GM19455 (cell line): ENCODE data around the gene CYP27C1.

ENCODE experiments used
- ATAC-seq: cut with Tn5 transposase; IDR thresholded peaks from one replicate; pipeline ENCODE4 v1.9.1; 2021; ENCODE audit not compliant: unreplicated experiment

The CYP27C1 gene

DNA sequence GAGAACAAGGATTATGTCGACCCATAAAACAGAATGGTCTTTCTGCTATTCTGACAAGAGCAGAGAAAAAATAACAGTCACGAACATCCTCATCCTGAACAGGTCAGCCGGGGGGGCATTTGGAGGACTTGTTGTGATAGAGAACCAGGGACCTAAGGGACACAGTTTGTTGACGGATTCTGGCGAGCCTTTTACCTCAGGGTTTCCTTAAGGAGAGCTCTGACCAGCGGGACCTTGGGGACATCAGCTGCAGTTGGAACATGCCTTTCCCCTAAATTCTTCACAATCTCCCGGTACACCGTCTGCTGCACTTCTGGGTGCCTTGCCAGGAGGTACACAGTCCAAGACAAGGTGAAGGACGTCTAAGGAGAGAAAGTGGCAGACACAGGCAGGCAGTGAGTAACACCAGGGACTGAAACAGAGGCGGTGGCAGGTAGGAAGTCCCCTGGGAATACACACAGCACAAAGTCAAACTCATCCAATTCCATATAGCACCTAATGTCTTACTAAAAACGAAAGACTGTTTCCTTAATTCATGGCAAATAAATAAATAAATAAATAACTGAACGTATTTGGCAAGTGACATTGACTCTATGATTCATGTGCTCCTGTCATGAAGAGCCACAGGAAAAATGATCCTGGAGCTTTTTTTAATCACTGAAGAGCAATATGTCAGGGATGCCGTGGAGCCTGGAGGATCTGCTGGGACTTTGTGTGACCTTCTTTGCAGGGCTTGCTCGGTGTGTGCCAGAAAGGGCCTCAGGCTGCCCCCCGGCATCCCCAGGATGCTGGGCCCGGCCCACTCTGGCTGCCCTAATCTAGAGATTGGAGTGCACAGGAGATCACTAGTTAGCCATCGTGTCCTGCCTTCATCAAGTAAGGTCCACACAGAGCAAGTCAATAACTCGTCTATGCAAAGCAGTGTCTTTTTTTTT, 24.7 kb downstream of the CYP27C1 start:
- ATAC-seq, result no peak

DNA sequence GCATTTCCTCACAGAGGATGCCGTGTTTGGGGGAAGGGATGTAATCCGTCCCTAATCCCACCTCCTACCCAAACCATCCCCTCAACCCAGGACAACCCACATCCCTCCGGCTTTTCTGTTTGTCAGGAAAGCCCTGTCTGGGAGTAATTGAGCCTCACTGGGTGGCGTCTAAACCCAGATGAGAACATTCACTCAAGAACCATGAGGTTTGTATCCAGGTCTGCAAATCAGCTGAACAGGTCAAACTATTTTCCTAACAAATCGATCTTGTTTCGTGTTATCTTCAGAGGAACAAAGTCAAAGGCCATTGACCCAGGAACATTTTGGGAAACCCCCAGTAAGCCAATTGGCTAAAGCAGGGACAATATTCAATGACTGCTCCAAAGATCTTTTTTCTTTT, 25.7 kb downstream of the CYP27C1 start:
- ATAC-seq, result no peak

DNA sequence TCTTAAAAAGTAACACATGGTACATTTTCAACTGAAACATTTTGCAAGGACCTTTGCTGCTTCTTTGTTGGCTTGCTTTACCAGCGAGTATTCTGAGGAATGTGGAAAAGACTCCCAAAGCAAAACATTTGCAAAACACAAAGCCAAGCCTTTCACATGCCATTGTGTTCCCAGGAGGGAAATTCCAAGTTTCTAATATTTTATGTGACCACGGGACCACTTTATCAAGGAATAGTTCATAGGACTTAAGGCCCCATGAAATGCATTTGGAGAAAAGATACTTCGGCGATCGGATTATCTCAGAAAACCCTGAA, 26.2 kb downstream of the CYP27C1 start:
- no peak for ATAC-seq

DNA sequence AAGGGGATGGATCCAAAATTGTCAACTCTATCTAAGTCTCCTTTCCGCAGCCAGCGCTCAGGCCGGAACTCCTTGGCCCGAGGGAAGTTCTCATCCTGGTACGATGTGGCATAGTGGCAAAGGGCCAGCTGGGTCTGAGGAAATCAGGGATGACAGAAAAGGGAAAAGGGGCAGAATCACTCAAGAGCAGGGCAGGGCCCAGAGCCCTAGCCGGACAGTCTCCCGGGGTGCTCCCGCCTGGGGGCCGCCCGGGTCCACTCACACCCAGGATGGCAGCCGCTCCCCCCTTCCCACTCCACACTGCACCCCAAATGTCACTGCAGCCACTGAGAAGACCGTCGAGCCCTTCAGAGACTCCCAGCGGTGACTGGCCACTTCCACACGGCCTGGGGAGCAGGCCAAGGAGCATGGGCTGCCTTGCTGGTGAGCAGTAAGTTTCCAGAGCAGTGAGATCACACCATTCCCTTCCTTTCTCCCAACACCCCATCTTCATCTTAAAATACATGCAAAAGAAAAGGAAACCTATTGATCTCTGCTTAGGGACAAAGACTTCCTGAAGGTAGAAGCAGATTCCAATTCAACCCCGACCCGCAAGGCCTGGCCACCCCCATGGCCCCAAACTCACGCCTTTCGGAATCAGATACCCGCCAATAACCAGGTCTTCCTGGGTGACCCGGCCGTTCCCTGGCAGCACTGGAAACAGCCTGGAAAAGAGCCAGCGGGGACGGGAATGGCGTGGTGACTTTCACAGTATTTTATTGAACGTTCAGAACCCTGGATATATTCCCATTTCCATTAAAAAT, 26.7 kb downstream of the CYP27C1 start:
- ATAC-seq, result no peak

DNA sequence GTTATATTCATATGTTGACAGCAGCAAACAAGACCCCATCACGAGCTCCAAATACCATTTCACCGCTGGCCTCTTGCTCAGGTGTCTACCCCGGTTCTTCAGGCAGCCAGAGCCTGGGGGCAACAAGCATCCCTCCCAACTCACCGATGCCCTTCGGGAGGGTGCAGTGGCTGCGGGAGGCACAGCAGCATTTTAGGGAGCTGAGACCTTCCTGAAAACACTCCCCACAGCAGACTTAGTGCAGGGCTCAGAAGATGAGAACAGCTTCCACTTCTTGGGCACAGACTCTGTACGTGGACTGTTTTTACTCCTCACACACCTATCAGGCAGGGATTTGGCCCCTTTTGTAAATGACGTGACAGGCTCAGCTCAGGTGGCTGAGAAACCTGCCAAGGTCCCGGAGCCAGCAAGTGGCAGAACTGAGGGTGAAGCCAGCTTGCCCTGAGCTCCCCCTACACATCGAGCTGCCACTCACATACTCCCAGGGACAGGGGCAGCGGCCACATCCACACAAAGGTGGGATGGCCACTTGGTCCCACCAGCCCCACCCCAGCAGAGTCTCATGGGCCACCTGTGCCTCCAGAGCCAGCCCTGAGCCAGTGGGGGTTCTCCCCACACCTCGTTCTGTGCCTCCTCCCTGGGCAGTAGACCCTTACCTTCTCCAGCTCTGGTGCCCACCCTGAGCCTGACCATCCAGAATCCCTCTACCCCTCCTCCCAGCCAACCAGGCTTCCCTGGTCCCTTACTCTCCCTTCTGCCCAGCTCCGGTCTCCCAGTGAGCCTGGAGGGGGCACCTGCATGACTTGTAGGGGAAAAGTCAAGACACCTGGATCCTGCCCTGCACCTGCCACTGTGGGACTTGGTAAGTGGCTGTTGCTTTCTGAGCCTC, 28.5 kb downstream of the CYP27C1 start:
- no peak for ATAC-seq

DNA sequence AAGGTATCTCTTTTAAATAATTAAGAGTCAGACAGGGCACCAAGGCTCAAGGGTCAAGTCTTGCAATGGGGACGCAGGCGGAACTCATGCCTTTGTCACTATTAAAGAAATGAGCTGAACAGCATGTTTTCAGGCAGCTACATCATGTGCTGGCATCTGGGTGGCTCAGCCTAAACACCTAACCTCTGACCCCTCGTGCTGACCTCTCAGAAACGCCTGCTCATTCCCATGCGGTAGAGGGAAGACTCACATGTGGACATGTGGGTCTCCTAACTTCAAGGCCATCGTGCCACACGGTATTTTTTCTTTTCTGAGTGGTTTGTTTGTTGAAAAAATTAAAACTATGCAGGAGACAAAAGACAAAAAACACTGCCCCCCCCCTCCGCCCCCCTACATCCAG, 31.3 kb downstream of the CYP27C1 start:
- ATAC-seq, result no peak

DNA sequence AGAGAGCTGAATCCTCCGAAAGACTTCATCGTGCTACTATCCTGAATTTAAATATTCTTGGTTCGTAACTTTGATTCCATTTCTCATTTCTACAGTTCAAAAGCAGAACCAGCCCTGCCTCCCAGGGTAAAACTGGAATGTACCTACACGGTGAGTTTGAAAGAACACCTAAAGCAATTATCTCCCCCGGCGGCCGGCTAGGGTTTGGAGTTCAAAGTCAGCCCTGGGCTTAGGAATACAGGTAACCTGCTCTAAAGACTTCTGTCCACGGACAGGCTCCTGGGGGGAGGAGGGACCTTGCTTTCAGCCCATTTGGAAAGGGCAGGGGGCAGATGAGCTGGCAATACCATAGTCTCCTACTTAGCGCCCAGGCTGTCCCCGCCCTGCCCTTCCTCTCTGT, 32.3 kb downstream of the CYP27C1 start:
- ATAC-seq, result no peak

DNA sequence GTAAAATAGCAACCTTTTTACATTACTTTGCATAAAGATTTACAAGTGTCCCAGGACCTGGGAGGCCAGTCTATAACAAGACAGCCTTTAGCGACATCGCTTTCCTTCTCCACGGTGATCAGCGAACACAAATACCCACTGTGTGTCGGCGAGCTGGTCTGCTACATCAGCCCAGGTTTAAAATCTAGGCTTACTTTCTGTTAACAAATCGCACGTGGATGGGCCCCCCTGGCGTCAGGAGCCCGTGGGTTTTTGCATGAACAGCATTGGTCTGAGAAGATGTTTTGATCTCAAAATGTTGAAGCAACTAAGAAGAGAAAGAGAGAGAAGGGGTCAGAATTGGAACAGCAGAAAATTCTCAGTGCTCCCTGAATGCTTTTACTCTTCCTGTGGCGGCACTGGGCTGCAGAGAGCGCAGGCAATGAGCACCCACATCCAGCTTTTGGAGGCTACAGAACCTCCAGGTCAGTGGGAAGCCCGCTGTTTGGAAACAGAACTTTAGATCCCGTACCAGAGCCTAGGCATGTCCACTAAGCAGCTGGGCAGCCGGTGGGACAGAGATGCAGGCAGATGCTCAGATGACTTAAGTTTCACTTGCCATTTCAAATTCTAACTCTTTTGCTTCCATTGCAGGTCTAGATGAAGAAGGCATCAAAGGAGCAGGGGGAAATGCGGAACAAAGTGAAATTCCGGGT, 32.9 kb downstream of the CYP27C1 start:
- no peak for ATAC-seq

DNA sequence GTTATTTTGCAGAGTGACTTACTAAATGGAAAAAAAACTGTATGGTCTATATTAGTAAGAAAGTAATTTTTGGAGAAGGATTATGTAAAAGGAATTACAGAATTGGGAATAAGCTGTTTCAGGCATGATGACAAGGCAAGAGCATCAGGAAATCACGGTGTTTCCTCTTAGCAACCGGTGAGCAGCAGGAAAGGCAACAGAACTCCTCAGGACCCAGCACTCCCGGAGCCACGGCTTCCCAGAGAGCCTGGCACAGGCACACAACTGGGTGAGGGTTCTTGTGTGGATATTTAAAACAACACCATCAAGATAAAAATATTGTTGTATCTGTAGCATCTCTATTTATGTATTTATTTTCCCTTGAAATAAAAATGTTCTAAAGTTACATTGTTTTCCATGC, 34.4 kb downstream of the CYP27C1 start:
- no peak for ATAC-seq

DNA sequence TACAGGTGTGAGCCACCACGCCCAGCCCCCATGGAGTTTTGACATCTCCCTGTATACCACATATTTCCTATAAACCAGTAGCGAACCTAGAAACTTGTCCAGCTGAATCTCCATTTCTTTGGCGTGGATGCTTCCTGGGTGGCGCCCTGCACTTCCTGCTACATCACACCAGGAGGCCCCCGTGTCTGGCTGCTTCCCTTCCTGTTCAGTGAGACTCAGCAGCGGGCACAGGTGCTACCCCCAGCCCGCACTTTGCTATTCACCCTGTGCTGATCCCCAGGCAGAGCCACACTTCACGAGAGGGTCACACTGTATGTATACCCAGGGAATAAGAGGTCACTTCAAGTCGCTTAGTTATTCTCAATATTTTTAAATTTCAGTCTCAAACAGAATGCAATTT, 35.0 kb downstream of the CYP27C1 start:
- ATAC-seq, result no peak

DNA sequence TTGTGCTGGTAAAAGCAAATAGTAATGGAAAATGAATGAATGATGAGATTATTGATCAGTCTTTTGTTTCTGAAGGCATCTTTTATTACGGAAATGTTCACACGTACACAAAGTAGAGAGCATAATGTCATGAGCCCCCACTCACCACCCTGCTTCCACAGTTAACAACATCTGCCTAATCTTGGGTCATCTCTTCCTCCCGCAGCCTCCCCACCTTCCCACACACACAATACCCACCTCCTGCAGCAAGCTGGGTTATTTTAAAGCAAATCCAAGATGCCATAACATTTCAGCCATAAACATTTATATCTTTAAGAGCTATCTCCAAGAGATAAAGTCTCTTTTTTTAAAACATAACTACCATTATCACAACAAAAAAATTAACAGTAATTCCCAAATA, 36.3 kb downstream of the CYP27C1 start:
- no peak for ATAC-seq

DNA sequence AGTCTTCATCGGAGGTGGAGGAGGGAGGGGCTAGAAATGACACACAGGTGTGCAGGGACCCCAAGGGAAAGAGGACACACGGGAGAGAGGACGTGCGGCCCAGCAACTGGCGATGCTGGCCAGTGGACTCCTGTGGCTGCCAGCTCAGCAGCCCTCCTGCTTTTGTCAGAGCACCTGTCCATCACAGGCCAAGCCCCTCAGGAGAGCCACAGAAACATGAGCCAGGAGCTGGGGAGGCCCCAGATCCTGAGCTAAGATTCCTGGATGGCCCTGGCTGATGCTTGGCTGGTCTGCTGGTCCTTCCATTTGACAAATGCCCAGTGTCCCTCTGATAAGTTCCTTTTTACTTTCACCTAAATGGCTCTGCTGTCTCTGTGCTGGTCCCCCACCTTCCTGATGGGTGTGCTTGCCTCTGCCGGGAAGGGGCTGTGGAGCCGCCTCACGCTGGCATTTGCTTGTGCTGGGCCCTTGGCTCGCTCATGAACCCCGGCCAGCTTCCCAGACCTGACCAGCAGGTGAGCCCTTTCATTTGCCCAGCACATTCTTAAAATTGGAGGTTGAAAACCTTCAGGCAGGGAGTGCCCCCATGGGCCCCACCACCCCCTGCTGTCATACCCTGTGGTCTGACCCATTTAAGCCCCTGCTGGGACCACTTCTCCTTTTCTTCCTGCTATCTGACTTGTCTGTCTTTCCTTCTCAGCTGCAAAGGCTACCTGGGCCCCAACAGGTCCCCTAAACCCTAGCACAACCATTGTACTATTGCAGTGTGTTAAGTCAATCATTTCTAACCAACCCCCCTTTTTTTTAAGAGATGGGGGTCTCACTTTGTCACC, 37.3 kb downstream of the CYP27C1 start:
- no peak for ATAC-seq

DNA sequence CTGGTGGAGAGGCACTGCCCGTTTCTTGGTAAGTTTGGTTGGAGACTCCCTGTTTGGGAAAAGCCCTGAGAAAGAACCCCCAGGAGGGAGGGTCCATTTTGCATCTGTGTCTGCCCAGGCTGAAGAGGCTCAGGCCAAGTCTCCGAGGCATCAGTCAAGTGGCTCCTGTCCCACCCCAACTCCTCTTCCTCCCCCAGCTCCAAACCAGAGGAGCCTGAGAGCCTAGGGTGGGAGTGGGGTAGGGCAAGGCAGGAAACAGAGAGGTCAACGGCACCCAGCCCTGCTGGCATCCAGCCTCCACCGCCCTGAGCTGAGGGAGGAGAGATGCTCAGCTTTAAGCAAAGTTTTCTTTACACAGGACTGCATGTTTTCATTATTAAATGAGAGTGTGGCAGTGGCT, 38.2 kb downstream of the CYP27C1 start:
- no peak for ATAC-seq

DNA sequence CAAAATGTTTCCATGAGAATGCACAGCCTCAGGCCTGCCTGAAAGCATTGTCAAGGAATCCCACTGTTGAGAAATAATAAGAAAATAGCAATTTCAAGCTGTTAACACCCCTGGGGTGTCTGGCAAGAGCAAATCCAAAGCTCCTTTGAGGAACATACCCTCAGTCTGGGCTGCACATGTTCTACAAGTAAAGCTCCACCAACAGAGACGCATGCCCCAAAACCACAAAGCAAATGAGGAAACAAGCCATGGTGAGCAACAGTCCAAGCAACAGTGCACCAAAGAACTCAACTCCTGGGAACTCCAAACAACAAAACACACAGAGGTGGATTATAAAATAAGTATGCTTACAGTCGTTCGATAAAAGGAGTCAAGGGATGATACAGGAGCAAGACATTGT, 40.3 kb downstream of the CYP27C1 start:
- ATAC-seq, result no peak

DNA sequence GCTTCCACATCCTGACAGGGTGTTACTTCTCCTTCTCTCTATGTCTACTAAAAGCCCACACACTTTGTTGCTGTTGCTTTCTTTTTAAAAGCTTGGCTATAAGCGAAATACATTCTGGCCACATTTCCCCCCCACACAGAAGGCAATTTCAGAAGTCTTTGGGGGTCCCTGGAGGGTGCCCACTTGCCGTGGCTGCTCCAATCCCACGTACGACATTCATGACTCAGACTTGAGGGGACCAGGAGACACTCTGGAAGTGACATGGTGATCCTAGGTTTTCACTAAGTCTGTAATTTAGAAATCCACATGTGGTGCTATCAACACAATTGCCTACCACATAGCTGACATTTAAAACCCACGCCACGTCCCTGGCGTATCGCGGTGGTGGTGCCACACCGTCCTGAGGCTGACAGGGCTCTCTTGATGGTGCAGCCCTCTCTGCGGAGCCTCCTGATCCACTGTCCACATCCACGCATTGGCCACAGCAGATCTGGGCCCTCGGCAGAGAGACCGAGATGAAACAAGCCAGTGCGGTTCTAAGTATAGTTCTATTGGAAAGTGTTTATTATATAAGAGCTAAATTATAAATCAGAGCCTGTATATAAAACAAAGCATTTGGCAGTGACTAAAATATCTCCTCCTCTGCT, 42.4 kb downstream of the CYP27C1 start:
- ATAC-seq, result no peak

DNA sequence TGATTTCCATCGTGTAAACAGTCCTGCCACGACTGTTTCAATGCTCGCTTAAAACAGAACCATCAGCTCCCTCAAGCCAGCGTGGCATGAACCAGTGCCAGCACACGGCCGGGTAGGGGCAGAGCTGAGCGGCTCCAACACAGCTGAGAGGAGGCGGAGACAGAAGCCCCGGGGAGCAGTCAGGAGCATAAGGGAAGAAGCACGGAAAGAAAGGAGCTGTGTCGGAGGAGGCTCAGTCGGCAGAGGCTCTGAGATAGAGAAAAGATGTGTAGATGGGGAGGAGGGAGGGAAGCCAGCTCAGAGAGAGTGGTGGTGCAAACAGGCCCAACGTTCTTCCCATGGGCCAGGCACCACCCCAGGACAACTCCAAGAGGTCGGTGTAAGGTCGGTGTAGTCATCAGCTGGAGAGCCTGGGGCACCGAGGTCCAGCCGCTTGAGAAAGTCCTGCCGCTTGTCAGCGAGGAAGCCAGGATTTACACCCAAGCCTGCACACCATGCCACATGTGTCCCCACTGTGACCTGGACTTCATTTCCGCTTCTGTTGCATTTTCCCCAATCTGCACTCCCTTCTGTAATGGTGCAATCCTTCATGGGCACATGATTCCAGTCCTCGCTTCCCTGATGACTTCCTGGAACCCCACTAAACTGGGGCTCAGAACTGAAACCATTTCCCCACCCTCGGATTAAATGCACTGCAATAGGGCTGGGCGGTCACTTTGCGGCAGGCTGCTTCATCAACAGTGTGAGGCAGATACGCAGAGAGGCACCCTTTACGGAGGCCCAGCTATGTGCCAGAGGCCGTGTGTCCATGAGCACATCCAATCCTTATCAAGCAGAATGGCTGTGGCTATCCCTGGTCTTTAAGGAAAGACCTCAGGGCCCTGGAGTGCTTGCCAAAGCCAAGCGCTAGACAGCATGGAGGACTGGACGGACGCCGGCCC, 43.5 kb downstream of the CYP27C1 start:
- no peak for ATAC-seq

DNA sequence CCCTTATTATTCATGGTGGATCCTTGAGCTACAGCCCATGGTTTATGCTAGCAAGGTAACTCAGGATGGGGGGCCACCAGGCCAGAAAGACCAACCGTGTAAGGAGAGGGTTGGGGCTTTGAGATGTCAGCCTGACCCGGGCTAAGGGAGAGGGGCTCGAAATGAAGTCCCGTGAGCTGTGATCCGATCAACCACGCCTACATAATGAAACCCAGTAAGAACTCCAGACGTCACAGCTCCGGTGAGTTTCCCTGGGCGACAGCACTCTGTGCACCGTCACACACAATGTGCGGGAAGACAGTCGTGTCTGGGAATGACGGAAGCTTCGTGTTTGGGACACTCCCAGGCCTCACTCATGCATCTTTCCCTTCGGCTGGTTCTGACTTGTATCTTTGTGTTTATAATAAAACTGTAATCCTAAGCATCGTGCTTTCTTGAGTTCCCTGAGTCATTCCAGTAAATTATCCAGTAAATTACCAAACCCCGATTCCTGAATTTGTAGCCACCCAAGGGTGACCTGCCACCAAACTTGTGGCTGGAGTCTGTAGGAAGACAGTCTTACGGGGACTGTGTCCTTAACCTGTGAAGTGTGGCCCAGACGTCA, 44.2 kb downstream of the CYP27C1 start:
- no peak for ATAC-seq
